GM21381 (cell line): ENCODE results near the gene NIM1K.
"Not testable (repeated sequence)": the region's sequence is repeated elsewhere in the genome, so short reads cannot be mapped to it uniquely, and the experiment has no call there.

ENCODE experiments used
- ATAC-seq: cut with Tn5 transposase; IDR thresholded peaks from one replicate; pipeline ENCODE4 v1.9.1; 2021; ENCODE audit warnings: mild to moderate bottlenecking, moderate library complexity; ENCODE audit not compliant: unreplicated experiment

NIM1K gene

DNA sequence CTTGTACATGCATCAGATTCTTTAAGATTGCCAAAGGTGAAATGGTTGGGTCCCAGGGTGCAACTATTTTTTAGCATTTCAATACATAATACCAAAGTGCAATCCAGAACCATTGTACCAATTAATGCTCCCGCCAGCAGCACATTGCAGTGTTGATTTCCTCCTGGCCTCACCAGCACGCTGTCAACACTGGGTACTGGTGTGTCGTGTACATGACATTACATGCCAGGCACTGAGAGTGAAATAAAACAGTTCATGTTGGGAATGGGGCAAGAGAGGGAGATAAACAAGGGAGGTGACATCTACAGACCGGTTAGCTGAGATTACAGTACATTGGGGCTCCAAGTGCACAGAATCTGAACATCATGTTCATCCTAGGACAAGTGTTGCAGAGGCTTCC, 83.4 kb downstream of the NIM1K start:
- no peak for ATAC-seq

DNA sequence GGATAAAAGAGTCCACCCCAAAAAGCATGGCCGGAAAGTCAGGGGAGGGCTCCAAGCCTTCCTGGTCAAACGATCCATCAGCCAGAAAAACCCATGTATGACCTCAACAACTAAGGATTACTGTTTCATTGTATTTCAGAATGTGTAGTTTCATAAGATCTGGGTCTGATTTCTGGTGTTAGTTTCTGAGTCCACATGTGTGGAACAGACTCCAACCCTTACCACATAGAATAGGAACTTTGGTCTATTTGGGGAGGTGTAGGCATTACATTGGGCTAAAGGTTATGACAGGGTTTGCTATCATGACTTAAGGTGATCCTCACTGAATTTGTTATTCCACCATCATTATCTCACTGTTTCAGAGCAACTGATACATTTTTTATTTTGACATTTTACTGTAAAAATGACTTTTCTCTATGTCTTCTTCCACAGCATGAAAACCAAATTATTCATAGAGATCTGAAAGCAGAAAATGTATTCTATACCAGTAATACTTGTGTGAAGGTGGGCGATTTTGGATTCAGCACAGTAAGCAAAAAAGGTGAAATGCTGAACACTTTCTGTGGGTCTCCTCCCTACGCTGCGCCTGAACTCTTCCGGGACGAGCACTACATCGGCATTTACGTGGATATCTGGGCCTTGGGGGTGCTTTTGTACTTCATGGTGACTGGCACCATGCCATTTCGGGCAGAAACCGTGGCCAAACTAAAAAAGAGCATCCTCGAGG, 87.7 kb downstream of the NIM1K start:
- no peak for ATAC-seq

DNA sequence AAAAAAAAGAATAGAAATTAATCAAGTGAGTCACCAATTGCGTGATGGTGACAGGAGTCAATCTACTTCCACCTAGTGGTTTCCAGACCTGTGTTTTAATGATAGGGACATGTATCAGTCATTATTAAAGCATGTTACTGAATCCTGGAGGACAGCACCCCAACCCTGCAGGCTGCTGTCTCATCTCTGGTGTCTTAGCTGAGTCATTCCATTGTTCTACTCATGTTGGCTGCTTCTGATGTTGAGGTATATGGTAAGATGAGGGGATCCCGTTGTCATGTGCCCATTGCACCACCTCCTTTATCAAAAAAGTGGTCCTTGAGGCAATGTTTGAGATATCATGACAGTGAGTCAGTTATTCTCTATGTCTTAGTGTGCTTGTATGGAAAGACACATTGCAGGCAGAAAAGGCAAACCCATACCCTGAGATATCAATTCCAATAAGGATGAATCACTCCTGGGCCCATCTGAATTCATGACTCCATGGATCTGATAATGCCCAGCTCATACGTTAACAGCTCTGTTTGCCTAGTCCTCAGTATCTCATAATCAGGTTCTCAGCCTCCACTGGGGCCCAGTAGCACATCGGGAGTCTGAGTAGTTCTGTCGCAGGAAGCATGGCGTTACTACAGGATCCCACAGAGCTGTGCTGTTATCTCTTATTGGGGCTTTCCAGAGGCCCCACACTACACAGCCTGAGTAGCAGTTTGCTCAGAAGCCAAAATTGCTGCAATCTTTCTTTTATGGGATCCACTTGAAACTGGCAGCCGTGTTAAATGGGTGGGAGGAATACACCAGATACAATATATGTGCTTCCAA, 90.0 kb downstream of the NIM1K start:
- no peak for ATAC-seq

DNA sequence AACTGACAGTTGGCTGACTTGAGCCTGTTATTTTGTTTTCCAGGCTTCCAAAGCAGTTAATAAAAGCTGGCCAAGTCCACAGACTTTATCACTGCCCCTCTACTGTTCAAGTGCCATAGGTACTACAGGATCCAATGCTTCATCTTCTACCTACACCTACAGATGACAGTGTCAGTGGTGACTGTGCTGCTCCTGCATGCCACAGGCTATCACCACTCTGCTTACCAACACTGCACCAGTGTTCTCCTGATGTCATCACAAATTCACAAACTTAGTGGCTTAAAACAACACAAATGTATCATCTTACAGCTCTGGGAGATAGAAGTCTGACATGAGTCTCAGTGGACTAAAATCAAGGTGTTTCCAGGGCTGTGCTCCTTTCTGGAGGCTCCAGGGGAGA, 94.6 kb downstream of the NIM1K start:
- no peak for ATAC-seq

DNA sequence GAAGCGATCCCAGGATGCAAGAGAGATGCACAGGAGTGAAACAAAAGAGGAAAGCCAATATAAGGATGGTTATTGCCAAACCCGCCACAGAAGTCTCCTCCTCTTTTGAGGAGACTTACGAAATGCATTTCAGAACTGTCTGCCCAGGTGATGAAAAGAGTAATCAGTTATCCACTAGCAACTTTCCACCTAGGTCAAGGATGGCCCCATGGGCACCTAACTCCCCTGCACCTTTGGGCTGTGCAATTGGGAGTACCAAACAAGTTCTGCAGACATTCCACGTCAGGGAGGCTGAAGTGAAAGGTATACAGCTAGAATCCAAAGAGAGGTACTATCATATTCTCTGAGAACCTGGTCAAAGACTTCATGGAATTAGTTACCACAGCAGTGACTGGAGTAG, 95.5 kb downstream of the NIM1K start:
- ATAC-seq: no peak

DNA sequence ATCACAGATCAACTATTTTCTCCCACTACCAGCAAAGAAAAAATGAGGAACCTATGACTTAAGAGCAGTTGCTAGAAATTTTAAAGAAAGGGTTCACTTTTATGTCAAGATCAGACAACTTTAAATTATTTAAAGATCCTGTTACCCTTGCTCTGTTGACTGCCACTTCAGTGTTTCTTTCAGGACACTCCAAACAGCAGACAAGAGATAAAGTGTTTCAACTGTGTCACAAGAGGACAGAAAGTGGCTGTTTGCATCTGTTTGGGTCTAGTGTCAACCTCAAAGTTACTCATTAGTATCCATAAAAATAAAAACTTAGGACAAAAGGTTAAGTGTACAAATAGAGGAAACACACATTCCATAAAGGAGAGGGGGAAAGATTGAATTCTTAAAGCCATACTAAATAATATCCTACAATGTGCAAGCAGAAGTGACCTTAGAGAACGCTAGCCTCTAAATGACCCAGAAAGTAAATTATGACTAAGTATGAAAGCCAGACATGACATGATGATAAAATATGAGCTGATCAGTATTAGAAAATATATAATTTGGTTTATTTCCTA, 96.3 kb downstream of the NIM1K start:
- no peak for ATAC-seq

DNA sequence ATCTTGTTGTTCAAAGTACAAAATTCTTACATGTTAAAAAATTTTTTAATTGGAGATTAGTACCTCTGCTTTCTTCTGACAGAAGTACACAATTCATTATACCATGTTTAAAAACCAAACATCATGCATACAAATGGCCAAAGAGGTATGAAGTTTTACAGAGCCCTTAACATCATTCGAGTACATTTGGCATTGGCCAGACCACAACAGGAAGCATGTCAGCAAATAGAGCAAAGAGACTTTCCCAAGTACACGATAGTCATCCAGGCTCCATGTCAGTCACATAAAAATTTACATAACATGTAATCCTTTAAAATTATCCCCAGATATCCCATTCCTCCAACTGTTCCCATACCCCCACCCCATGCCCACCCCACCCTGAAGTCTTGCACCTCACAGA, 98.7 kb downstream of the NIM1K start:
- no peak for ATAC-seq

DNA sequence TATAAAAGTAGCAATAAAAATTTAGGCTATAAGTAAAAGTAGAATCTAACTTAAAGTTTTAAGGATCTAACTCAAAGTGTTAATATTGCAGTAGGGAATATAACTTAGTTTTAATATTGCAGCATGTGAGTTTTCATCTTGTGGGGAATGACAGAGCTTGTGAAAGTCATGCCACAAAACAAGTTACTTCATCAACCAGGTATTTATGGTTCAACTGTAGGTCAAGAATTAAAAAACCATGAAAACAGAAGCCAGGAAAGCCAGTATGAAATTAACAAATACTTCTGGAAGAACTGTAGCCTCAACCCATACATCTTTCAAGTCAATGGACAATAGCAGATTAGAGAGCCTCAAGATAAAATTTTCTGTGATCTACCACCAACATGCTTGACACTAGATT, 102.2 kb downstream of the NIM1K start:
- no peak for ATAC-seq

DNA sequence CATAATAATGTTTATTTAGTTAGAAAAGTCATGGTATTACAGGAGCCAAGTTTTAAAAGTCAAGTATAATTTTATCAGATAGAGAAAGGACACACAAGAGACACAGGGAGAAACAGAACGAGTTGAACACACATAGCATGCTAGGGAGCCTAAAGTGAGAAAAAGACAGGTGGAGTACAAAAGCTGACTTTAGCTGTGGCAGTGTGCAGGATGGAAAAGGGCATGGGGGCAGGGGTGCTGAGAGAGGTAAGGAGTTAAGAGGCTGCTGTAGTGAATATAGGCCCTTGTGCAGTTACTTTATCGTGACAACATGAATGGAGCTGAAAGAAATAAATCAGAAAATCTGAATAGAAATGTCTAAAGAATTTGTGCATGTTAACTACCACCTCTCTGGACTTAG, 103.2 kb downstream of the NIM1K start:
- ATAC-seq: no peak

DNA sequence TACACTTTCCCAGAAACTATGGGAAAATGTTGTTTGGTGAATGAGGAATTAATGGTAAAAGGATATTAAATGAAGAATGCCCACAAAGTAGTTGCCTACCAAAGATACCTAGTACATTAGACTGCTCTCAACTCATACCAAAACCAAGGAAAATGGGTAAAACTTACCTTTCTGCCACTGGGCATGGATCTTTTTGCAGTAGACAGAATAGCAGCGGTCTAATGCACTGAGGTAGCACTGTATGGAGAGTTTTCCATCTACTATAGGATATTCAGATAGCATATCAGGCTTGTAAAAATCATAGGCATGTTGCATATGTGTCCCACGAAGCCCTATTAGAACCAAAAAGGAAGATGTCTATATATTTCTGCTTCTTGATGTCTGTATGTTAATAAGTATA, 104.8 kb downstream of the NIM1K start:
- ATAC-seq: no peak

DNA sequence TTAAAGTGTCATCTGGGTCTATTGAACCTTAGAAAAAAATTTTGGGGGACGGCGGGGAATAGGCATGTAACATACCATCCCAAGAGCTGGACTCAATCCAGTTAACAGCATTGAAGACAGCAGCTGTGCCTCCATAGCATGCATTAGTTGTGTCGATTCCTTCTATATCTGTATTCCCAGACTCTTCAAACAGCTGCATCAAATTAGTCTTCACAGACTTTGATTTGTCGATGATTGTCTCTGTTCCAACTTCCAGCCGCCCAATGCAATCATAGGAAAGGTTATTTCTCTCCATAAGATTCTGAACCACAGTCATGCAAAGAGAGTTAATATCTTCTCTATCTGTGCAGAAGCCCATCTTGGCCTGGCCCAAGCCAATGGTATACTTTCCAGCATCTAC, 106.4 kb downstream of the NIM1K start:
- no peak for ATAC-seq

DNA sequence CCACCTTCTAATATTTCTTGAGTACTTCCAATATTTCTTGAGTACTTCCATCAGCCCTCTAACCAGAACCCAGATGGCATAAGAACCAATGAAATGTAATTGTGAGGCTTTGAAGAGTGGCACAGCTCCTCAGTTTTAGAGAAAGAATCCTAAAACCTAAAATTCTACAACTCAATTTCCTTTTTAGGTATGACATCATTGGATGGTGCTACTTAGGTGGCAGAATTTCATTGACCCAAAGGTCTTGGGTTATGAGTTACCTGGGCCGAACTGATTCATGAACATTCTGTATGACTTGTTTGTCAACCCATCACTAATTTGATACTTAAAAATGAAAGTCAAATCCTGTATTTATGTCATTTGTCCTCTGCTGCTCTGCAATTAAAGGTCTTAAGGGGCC, 108.1 kb downstream of the NIM1K start:
- no peak for ATAC-seq

DNA sequence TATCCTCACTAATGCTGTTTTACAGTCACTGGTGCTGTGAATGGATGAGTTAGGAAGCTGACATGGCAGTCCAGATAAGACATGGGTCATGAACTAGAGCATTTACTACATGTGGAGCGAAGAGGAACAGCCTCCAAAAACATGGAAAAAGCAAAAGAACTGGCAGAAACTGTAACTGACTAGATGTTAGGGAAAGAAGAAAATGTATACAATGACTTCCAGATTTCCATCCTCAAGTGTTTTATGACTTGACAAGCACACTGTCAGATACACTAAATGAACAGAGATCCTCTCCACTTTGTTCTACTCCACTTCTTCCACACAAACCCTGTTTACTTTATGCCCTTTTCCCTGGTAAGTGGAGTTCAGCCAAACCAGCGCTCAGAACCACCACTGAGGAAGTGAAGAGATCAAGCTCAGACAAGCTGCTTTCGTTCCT, 109.6 kb downstream of the NIM1K start:
- ATAC-seq: no peak

DNA sequence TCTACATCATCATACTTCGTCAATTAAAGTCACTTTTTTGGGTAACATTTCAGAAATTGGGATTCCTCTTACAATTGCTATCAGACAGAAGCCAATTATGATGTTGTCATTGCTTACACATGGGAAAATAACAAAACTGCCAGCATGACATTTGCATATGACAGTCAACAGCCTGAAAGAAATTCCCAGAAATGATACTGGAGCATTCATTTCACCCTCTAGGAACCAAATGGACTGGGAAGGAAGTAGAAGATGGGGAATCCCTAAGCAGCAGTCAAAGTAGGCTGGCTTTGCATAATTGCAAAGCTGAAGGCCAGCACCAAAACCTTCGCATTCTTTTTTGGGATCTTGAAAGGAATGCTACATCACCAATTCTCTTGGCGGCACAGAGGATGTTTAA, 110.5 kb downstream of the NIM1K start:
- ATAC-seq: no peak

DNA sequence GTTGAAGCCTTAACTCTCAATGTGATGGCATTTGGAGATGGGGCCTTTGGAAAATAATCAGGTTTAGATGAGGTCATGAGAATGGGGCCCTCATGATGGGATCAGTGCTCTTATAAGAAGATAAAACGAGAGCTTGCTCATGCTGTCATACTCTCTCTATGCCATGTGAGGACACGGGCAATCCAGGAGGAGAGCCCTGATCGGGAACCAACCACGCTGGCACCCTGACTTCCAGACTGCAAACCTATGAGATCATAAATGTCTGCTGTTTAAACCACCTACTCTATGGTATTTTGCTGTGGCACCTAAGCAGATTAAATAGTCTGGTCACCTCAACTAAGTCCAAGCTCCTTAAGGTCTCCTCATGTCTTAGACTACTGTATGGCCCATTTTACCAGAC, 111.2 kb downstream of the NIM1K start:
- ATAC-seq: no peak

DNA sequence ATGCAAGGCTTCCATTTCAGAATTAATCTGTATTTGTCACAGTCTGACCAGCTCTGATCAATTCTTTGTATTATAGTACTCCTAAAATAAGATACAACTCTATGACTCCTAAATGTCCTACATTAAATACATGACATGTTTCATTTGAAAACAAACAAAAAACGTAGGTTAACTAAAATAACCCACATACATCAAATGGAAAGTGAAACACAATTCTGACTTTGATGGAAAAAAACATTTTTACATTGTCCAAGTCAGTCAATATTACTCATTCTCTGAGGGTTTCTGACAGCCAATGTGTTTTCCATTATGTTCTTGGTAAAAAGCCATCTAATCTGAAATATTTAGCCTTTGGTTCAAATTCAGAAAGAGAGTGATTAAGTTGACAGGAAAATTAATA, 112.5 kb downstream of the NIM1K start:
- no peak for ATAC-seq

DNA sequence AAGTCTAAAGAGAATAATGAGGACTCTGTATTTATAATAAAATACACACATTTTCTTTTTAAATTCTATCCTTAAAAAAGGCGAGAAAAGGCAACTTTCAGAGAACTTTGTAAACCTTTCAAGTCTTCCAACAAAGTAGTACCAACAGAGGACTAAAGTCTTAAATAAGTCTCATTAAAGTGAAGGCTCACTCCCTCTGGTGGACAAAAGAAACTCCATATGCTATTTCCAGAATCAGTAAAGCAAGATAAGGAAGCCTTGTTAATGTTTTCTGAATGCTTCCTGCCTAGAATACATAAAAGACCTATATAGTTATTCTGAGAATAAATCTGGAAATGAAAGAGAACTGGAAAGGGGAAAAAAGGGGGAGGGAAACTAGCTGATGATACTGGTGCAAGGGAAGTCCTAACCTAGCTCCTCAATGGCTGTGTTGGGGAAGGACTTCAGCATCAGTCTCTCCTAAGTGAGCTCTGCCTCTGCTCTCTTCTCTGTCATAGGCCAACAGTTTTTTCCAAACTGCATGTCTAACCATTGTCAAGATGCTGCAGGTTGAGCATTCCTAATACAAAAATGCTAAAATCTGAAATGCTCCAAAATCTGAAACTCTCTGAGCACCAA, 114.0 kb downstream of the NIM1K start:
- peak; percentile 54 for ATAC-seq

DNA sequence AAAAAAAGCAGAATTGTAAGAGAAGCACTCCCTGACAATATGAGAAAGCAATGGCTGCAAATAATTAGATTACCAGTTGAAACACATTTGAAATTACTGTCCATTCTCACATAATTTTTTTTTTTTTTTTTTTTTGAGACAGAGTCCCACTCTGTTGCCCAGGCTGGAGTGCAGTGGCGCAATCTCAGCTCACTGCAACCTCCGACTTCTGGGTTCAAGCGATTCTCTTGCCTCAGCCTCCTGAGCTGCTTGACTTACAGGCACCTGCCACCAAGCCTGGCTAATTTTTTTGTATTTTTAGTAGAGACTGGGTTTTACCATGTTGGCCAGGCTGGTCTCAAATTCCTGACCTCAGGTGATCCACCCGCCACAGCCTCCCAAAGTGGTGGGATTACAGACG, 114.9 kb downstream of the NIM1K start:
- ATAC-seq: not testable (repeated sequence)

DNA sequence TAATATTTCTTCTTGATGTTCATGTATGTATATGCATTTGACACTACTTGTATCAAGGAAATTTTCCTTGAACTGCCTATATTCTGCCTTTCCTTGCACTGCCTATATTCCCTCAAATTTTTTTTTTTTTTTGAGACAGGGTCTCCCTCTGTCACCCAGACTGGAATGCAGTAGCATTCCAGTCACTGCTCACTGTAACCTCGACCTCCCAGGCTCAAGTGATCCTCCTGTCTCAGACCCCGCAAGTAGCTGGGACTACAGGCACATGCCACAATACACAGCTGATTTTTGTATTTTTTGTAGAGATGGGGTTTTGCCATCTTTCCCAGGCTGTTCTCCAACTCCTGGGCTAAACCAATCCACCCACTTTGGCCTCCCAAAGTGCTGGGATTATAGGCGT, 117.1 kb downstream of the NIM1K start:
- ATAC-seq: no peak

DNA sequence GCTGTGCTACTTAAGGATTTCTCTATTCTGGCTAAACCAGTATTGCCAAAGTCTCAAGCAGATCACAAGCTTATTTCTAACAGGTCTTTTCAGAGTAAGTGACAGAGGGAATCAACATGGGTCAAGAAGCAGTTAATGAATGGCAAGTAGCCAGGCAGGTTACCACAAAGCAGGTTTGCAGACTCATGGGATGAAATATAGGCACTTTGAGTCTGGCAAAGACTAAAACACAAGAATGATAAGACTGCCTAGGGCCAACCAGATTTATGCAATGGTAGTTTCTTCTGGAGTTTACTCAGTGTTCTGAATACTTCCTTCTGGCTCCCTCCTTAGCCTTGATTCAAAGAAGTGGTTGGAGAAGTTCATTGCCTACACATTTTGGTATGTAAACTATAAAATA, 117.6 kb downstream of the NIM1K start:
- no peak for ATAC-seq

DNA sequence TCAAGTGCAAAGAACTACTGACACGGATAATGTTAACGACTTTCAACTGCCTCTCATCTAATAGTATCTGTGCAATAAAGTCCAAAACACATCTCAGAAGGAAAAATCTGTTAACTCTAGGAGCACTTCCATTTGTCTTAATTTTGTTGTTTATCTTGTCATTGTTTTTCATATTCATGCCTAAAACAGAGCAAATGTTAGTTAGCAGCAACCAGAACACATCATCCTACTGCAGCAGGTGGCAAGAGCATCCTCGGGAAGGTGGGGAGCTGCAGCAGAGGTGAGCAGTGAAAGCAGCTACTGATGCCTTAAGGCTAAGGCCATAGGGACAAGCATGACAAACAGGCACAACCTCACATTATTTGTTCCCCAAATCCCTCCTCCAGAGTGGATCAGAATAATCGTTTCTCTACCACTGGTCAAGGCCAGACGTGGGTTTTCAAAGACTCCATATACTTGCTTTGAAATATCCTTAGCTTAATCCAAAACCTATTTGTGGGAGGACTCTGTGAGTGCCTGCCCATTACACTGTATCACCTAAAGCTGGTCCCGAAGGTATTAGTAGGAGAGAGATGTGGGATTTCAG, 120.1 kb downstream of the NIM1K start:
- ATAC-seq: no peak
